AG04450 (cell line): ENCODE data around the gene PAPLN. TPM values are rescaled to one million over a fixed set of nuclear protein-coding genes. Genes with fewer than 3 reads are reported as not detected.

Experiments used
- CTCF ChIA-PET: fragments of 300-600, 350-600 bp; formaldehyde crosslinking; extraction: SDS; loops from one replicate; lab custom pipeline; 2022; ENCODE audit warnings: antibody characterized with exemption, inconsistent platforms; lab: Charles Lee
- POLR2A ChIA-PET: fragments of 350-600 bp; formaldehyde crosslinking; extraction: SDS; loops from one replicate; lab custom pipeline; 2021; ENCODE audit warnings: antibody characterized with exemption, inconsistent platforms; lab: Yijun Ruan, JAX
- DNase-seq: peaks from one replicate; pipeline ENCODE4 v3.0.0-alpha.2; 2011; ENCODE audit warnings: low read depth, low spot score
- H3K27ac ChIP-seq: one replicate; pipeline ENCODE4 v1.5.1; 2012; ENCODE audit warnings: low read depth, low read length, control low read depth
- H3K27me3 ChIP-seq: one replicate; pipeline ENCODE4 v1.6.0; 2012; ENCODE audit warnings: low read length; ENCODE audit not compliant: control insufficient read depth, insufficient read depth
- H3K4me3 ChIP-seq: 2 replicates; pipeline ENCODE4 v1.5.1; 2011; ENCODE audit warnings: mild to moderate bottlenecking, low read depth, low read length, control low read depth
- H3K9me3 ChIP-seq: 2 replicates; pipeline ENCODE4 v1.5.1; 2012; ENCODE audit warnings: low read length; ENCODE audit not compliant: control insufficient read depth, insufficient read depth
- polyA plus RNA-seq: library from polyadenylated mRNA; depleted of rRNA; stranded (reverse); fragments of >200 nt; gene quantifications from 2 replicates; pipeline ENCODE4 v1.2.3, GENCODE V29; 2011
- TF ChIP-seq, protein P1 (sequence below): IDR thresholded peaks from 2 replicates; pipeline ENCODE4 v1.5.1; 2011; ENCODE audit warnings: low read depth, low read length, control low read depth, inconsistent platforms

PAPLN gene
- polyA plus RNA-seq, 1 experiment = 3.1 TPM

DNA sequence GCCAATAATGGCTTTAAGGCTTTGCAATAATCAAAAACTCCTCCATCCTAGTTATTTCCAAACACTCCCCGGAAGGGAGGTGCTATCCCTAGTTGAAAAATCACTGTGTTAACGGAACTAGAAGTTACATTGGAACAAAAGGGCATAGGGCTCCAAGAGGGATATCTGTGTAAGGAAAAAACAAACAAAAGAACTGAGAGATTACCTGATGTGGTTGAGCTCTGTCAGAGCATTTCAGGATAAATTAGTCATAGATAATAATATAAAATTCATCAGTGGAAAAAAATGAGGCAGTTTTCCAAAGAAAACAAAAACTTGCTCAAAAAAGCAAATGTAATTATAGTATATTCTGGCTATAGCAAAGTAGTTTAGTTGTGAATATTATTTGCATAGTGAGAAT is 27.4 kb upstream of the PAPLN start:
- TF ChIP-seq, protein P1, sequence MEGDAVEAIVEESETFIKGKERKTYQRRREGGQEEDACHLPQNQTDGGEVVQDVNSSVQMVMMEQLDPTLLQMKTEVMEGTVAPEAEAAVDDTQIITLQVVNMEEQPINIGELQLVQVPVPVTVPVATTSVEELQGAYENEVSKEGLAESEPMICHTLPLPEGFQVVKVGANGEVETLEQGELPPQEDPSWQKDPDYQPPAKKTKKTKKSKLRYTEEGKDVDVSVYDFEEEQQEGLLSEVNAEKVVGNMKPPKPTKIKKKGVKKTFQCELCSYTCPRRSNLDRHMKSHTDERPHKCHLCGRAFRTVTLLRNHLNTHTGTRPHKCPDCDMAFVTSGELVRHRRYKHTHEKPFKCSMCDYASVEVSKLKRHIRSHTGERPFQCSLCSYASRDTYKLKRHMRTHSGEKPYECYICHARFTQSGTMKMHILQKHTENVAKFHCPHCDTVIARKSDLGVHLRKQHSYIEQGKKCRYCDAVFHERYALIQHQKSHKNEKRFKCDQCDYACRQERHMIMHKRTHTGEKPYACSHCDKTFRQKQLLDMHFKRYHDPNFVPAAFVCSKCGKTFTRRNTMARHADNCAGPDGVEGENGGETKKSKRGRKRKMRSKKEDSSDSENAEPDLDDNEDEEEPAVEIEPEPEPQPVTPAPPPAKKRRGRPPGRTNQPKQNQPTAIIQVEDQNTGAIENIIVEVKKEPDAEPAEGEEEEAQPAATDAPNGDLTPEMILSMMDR = no peak
- POLR2A ChIA-PET = interaction anchor here (2.1 kb wide), 1 partner anchor 19 kb away, joined by 5 read pairs; no protein-coding TSS in a partner anchor
- Histone ChIP-seq H3K27me3 (no peaks in the 10 kb centered on the region), H3K9me3 (peaks cover 16% of the 10 kb centered on the region), H3K4me3 (no peak overlapping the region), H3K27ac (no peak overlapping the region)
- CTCF ChIA-PET = no interaction called here
- DNase-seq = no peak

DNA sequence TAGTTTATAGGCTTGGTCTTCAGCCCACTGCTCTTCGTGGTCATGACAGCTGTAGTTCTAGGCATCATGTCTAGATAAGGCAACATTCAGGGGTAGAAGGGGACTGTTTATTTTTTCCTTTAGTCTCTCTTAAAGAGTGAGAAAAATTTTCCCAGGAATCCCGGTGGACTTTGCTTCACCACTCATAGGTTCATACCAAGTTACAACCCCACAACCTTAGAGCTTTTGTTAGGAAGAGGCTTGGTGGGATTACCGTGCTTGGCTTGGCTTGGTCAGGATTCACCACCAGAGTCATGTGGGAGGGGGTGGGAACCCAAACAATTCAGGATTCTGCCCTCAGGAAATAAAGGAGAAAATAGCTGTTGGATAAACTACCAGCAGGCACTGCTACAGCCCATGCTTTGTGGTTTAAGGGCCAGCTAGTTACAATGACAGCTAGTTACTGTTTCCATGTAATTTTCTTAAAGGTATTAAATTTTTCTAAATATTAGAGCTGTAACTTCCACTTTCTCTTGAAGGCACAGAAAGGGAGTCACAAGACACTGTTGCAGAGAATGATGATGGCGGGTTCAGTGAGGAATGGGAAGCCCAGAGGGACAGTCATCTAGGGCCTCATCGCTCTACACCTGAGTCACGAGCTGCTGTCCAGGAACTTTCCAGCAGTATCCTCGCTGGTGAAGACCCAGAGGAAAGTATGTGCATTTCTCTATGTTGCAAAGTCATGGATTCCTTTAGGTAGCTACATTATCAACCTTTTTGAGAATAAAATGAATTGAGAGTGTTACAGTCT is 25.9 kb upstream of the PAPLN start:
- Histone ChIP-seq H3K9me3 (peaks cover 16% of the 10 kb centered on the region), H3K27me3 (no peaks in the 10 kb centered on the region), H3K27ac (no peak overlapping the region), H3K4me3 (no peak overlapping the region)
- TF ChIP-seq, protein P1 = no peak
- CTCF ChIA-PET = interaction anchor here (0.5 to 1.0 kb wide), 2 partner anchors 83 to 259 kb away, joined by 4 read pairs; no protein-coding TSS in a partner anchor
- DNase-seq = no peak
- POLR2A ChIA-PET = interaction anchor here (0.5 to 2.1 kb wide), 2 partner anchors 17 to 256 kb away, joined by 5 read pairs; no protein-coding TSS in a partner anchor

DNA sequence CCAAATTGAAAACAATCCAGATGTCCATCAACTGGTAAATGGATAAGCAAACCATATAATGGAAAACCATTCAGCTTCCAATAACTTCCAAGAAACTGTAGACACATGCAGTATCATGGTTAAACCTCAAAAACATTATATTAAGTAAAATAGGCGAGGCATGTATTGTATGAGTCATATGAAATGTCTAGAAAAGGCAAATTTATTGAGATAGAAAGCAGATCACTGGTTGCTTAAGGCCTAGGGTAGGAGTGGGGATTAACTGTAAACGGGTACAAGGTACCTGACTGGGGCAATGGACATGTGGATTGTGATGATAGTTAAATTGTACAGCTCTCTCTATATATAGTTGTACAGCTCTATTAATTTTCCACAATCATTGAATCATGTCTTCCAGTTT is 21.3 kb upstream of the PAPLN start:
- CTCF ChIA-PET = interaction anchor here (1.3 kb wide), 1 partner anchor 43 kb away, joined by 4 read pairs; no protein-coding TSS in a partner anchor
- TF ChIP-seq, protein P1 = no peak
- no peaks in the 10 kb centered on the region for H3K27me3 ChIP-seq
- H3K27ac ChIP-seq = no peak overlapping the region
- POLR2A ChIA-PET = no interaction called here
- no peak for DNase-seq
- no peak overlapping the region for H3K4me3 ChIP-seq
- no peaks in the 10 kb centered on the region for H3K9me3 ChIP-seq

DNA sequence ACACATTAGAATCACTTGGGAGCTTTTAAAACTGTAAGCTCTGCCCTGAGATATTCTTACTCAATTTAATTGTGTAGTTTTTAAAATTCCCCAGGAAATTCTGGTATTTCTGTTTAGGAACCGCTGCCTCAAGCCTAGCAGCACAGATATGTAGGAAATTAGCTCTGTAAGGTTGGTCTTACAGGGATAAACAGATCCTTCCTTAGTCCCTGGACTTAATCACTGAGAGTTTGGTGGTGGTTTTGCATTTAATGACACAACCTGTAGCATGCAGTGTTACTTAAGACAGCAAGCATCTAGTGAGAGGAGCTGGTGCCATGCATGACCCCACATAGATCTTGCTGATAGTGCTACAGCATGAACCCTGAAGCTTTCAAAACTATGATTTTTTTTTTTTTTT is 19.9 kb upstream of the PAPLN start:
- ChIA-PET POLR2A (no interaction called here), CTCF (interaction anchor here (0.6 to 1.2 kb wide), 2 partner anchors 45 to 255 kb away, joined by 3 to 4 read pairs; no protein-coding TSS in a partner anchor)
- no peak for DNase-seq
- no peaks in the 10 kb centered on the region for H3K27me3 ChIP-seq
- H3K27ac ChIP-seq = no peak overlapping the region
- H3K4me3 ChIP-seq = no peak overlapping the region
- TF ChIP-seq, protein P1 = no peak
- H3K9me3 ChIP-seq = no peaks in the 10 kb centered on the region

DNA sequence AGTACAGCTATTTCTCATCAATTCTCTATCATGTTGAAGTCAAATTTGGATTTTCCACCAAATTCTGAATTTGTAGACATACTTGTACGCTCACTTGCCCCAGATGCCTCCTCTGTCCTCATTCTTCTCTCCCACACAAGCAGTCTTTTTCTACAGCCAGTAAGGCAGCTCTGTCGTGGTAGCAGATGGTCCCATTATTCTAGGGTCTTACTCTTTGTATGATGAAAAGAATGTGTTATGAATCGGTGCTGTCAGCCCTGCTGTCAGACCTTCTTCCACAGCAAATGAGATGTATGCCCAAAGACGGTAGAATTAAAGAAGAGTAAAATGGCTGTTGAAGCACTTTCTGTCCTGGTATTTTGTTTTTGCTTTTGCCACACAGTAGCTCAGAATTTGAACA is 17.2 kb upstream of the PAPLN start:
- TF ChIP-seq, protein P1 = no peak
- POLR2A ChIA-PET = no interaction called here

More for the DNA sequence above, 17.2 kb upstream of the PAPLN start:
- H3K27me3 ChIP-seq = no peaks in the 10 kb centered on the region
- H3K4me3 ChIP-seq = no peak overlapping the region
- CTCF ChIA-PET = interaction anchor here (0.5 kb wide), 1 partner anchor 1833 kb away, joined by 6 read pairs; no protein-coding TSS in a partner anchor
- H3K9me3 ChIP-seq = no peaks in the 10 kb centered on the region
- H3K27ac ChIP-seq = no peak overlapping the region
- no peak for DNase-seq
